Fibroblast of mammary gland (primary cell): ENCODE data around the gene TEDC1.
A peak's percentile ranks its signal among the peaks of the same experiment; 100 is the strongest.

Source experiments
- DNase-seq: peaks from one replicate; pipeline ENCODE4 v3.0.0-alpha.2; 2010; ENCODE audit warnings: low read depth
- H3K4me3 ChIP-seq: 2 replicates; pipeline ENCODE4 v1.5.1; 2011; ENCODE audit warnings: low read depth, mild to moderate bottlenecking, low read length, moderate library complexity; ENCODE audit not compliant: control insufficient read depth
- TF ChIP-seq, protein P1 (sequence below): conservative IDR thresholded peaks from 2 replicates; pipeline ENCODE4 v1.5.1; 2011; ENCODE audit warnings: low read depth, low read length, inconsistent platforms; ENCODE audit not compliant: control insufficient read depth, insufficient read depth

The TEDC1 gene

GRCh38 chr14:105481886-105482457 lies 9.1 kb upstream of the TEDC1 start:
- peak overlapping the region; percentile 35 for H3K4me3 ChIP-seq

GRCh38 chr14:105482486-105483110 lies 8.4 kb upstream of the TEDC1 start:
- no peak overlapping the region for H3K4me3 ChIP-seq
- TF ChIP-seq, protein P1, sequence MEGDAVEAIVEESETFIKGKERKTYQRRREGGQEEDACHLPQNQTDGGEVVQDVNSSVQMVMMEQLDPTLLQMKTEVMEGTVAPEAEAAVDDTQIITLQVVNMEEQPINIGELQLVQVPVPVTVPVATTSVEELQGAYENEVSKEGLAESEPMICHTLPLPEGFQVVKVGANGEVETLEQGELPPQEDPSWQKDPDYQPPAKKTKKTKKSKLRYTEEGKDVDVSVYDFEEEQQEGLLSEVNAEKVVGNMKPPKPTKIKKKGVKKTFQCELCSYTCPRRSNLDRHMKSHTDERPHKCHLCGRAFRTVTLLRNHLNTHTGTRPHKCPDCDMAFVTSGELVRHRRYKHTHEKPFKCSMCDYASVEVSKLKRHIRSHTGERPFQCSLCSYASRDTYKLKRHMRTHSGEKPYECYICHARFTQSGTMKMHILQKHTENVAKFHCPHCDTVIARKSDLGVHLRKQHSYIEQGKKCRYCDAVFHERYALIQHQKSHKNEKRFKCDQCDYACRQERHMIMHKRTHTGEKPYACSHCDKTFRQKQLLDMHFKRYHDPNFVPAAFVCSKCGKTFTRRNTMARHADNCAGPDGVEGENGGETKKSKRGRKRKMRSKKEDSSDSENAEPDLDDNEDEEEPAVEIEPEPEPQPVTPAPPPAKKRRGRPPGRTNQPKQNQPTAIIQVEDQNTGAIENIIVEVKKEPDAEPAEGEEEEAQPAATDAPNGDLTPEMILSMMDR: no peak
- no peak for DNase-seq

More at GRCh38 chr14:105481886-105482457, 9.1 kb upstream of the TEDC1 start:
- peak; percentile 96 for DNase-seq
- TF ChIP-seq, protein P1: no peak

DNA sequence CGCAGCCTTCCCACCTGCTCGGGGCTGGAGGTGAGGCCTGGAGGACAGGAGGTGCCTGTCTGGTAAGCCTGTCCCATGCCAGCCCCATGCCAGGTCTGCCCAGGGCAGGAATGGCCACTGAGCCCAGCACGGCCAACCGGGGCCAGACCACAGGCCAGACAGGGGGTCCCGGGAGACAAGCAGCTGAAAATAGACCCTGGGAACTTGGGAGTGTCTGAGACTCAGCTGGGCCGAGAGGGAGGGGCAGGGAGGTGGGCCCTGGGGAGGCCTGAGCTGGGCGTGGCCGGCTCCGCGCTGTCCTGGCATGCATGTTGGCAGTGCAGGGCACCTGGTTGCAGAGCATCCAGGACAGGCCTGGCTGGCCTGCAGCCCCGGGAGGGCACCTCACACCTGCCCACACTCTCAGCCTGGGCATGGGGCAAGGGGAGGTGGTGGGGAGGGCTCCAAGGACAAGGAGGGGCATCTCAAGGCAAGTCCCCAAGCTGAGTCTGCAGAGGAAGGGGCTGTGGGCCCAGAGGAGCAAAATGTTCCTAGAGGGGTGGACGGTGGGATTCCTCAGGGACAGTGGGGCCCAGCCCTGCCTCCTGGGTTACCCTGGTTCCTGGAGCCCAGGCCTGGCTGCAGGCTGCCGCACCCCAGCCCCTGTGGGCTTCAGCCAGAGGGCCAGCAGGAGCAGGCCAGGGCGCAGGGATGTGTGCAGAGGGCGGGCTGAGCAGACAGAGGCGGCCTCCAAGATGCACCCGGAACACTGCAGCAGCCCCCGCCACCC lies 7.6 kb upstream of the TEDC1 start:
- no peak overlapping the region for H3K4me3 ChIP-seq
- no peak for DNase-seq
- TF ChIP-seq, protein P1: no peak

GRCh38 chr14:105484069-105484996 lies 6.7 kb upstream of the TEDC1 start:
- no peak overlapping the region for H3K4me3 ChIP-seq
- TF ChIP-seq, protein P1: no peak
- no peak for DNase-seq

- no peak overlapping the region for H3K4me3 ChIP-seq
- no peak for DNase-seq
- TF ChIP-seq, protein P1: no peak
Observed at GRCh38 chr14:105484997-105485393, 6.1 kb upstream of the TEDC1 start.

GRCh38 chr14:105485739-105486162 lies 5.3 kb upstream of the TEDC1 start:
- no peak overlapping the region for H3K4me3 ChIP-seq
- DNase-seq: no peak
- TF ChIP-seq, protein P1: no peak
